Central memory CD8-positive, alpha-beta T cell (primary cell): ENCODE data around the gene FBRS.
"Not testable (repeated sequence)": the region's sequence is repeated elsewhere in the genome, so short reads cannot be mapped to it uniquely, and the experiment has no call there.

ENCODE experiments used
- ATAC-seq: fragments of 150-1000 bp; cut with Tn5 transposase; replicated peaks from 2 replicates; pipeline ENCODE4 v1.10.0; 2022; ENCODE audit warnings: mild to moderate bottlenecking, moderate FRiP score, moderate number of reproducible peaks; ENCODE audit not compliant: poor library complexity, severe bottlenecking; ENCODE audit errors: extremely low read depth
- DNase-seq, 2 donors: peaks; one replicate each; pipeline ENCODE4 v3.0.0; 2021; ENCODE audit warnings: low spot score in 2 of 2
- H3K27ac Mint-ChIP-seq: one replicate; pipeline ENCODE4 v1.8.0; 2022; ENCODE audit warnings: low read depth, mild to moderate bottlenecking, moderate library complexity, mixed read lengths
- H3K27me3 Mint-ChIP-seq: one replicate; pipeline ENCODE4 v1.8.0; 2022; ENCODE audit warnings: mixed read lengths
- H3K36me3 Mint-ChIP-seq: one replicate; pipeline ENCODE4 v1.8.0; 2022; ENCODE audit warnings: mild to moderate bottlenecking, moderate library complexity, mixed read lengths; ENCODE audit not compliant: insufficient read depth
- H3K4me1 Mint-ChIP-seq: one replicate; pipeline ENCODE4 v1.8.0; 2022; ENCODE audit warnings: mixed read lengths
- H3K4me3 Mint-ChIP-seq: one replicate; pipeline ENCODE4 v1.8.0; 2022; ENCODE audit warnings: mild to moderate bottlenecking, moderate library complexity, mixed read lengths
- H3K9me3 Mint-ChIP-seq: one replicate; pipeline ENCODE4 v1.8.0; 2022; ENCODE audit warnings: mixed read lengths

FBRS gene

DNA sequence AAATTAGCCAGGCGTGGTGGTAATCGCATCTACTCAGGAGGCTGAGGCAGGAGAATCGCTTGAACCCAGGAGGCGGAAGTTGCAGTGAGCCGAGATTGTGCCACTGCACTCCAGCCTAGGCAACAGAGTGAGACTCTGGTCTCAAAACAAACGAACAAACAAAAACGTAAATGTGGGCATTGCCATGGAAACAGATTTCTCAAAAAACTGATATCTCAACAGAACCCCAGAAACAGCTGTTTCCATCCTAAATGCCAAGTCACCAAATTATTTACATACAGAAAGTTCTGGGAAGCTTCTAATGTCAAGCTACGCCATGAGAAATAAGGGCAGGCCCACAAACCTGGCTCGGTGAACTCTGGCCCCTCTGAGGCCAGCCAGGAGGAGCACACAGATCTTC is 32.0 kb upstream of the FBRS start:
- no peak for ATAC-seq
- H3K27me3 Mint-ChIP-seq = peaks cover 11% of the 10 kb centered on the region

DNA sequence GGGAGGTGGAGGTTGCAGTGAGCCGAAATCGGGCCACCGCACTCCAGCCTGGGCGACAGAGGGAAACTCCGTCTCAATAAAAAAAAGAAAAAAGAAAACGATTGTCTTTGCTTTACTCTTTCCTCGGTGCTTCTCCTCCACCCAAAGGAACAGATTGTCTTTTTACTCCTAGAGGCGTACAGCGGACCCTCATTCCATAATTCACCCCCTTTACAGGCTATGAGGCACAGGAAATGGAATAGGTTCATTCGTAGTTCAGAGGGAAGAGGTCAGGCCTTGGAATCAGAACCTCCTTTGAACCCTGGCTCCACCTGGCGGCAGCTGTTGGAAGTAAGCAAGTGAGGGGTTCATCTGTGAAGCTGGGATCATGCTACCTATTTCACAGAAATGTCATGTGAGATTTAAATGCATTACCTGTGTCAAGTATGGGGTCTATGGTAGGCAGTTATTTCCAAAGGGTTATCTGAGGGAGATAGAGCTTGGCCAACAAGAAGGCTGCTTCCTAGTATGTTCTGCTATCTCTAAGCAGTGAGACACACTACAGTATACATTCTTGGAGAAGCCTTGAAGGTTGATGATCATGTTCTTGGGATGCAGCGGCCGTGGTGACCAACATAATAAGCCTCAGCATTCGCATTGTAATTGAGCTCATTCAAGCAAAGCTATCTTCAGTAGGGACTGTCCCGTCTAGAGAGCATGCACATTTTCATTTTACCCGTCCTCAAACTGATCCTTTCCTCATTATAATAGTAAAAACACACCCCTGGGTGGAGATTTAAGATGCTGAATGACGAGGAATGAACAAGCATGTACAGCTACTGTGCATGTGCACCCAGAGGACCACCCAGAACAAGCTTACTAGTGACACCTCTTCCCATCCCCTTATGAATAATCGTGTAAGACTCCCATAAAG is 29.3 kb upstream of the FBRS start:
- Mint-ChIP-seq H3K4me1 (peaks cover 7% of the 10 kb centered on the region), H3K27ac (peak overlapping the region; percentile 35), H3K36me3 (peaks cover 3% of the 10 kb centered on the region), H3K27me3 (peaks cover 2% of the 10 kb centered on the region), H3K4me3 (peak overlapping the region; percentile 55), H3K9me3 (no peaks in the 10 kb centered on the region)
- DNase-seq (peak; percentile 69 to 83), ATAC-seq (peak; percentile 70)

More for the DNA sequence above, 32.0 kb upstream of the FBRS start:
- DNase-seq = no peak
- Mint-ChIP-seq H3K9me3 (no peaks in the 10 kb centered on the region), H3K27ac (no peak overlapping the region), H3K4me1 (peaks cover 6% of the 10 kb centered on the region), H3K36me3 (peaks cover 2% of the 10 kb centered on the region), H3K4me3 (no peak overlapping the region)

GRCh38 chr16:30632454-30632853 is 25.8 kb upstream of the FBRS start:
- H3K36me3 Mint-ChIP-seq, ATAC-seq, DNase-seq, H3K27ac Mint-ChIP-seq, H3K4me3 Mint-ChIP-seq, H3K27me3 Mint-ChIP-seq, H3K9me3 Mint-ChIP-seq: not testable (repeated sequence)
- H3K4me1 Mint-ChIP-seq = peaks cover 22% of the 10 kb centered on the region

- DNase-seq = no peak
- Mint-ChIP-seq H3K9me3 (no peaks in the 10 kb centered on the region), H3K4me3 (peak overlapping the region; percentile 75), H3K4me1 (peaks cover 21% of the 10 kb centered on the region), H3K27me3 (no peaks in the 10 kb centered on the region), H3K36me3 (peaks cover 9% of the 10 kb centered on the region), H3K27ac (peak overlapping the region; percentile 96)
- no peak for ATAC-seq
These were observed 24.7 kb upstream of the FBRS start for GRCh38 chr16:30633526-30633925.

GRCh38 chr16:30636599-30636998 is 21.6 kb upstream of the FBRS start:
- no peaks in the 10 kb centered on the region for H3K27me3 Mint-ChIP-seq
- no peak for ATAC-seq
- no peak overlapping the region for H3K27ac Mint-ChIP-seq
- DNase-seq = no peak
- H3K4me1 Mint-ChIP-seq = peaks cover 15% of the 10 kb centered on the region
- H3K4me3 Mint-ChIP-seq = no peak overlapping the region
- no peaks in the 10 kb centered on the region for H3K9me3 Mint-ChIP-seq
- peaks cover 6% of the 10 kb centered on the region for H3K36me3 Mint-ChIP-seq

DNA sequence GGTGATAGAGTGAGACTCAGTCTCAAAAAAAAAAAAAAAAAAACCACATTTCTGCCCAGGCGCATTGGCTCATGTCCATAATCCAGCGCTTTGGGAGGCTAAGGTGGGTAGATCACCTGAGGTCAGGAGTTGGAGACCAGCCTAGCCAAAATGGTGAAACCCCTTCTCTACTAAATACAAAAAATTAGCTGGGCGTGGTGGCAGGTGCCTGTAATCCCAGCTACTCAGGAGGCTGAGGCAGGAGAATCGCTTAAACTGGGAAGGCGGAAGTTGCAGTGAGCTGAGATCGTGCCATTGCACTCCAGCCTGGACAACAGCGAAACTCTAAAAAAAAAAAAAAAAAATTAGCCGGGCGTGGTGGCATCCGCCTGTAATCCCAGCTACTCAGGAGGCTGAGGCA is 21.1 kb upstream of the FBRS start:
- not testable (repeated sequence) for DNase-seq, H3K9me3 Mint-ChIP-seq, H3K36me3 Mint-ChIP-seq, ATAC-seq, H3K27ac Mint-ChIP-seq, H3K27me3 Mint-ChIP-seq, H3K4me3 Mint-ChIP-seq
- H3K4me1 Mint-ChIP-seq = peaks cover 15% of the 10 kb centered on the region

DNA sequence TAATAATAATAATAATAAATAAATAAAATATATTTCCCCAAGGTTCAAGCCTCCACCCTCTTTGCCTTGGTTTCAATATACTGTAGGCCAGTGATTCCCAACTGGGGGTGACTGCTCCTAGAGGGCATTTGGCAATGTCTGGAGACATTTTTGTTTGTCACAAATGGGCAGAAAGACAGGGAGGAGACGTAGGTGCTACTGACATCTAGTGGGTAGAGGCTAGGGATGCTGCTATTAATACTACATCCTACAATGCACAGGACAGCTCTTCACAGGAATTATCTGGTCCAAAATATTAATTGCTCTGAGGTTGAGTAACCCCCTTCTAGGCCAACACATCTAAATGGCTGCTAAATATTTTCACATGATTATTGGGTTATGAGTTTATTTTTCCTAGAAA is 20.3 kb upstream of the FBRS start:
- DNase-seq (no peak), ATAC-seq (no peak)
- H3K27me3 Mint-ChIP-seq = no peaks in the 10 kb centered on the region
- H3K36me3 Mint-ChIP-seq = peaks cover 6% of the 10 kb centered on the region
- H3K27ac Mint-ChIP-seq = no peak overlapping the region
- peaks cover 15% of the 10 kb centered on the region for H3K4me1 Mint-ChIP-seq
- no peaks in the 10 kb centered on the region for H3K9me3 Mint-ChIP-seq
- H3K4me3 Mint-ChIP-seq = no peak overlapping the region

- no peaks in the 10 kb centered on the region for H3K9me3 Mint-ChIP-seq
- ATAC-seq = no peak
- no peak overlapping the region for H3K4me3 Mint-ChIP-seq
- no peaks in the 10 kb centered on the region for H3K27me3 Mint-ChIP-seq
- no peak for DNase-seq
- H3K36me3 Mint-ChIP-seq = no peaks in the 10 kb centered on the region
- H3K27ac Mint-ChIP-seq = no peak overlapping the region
- H3K4me1 Mint-ChIP-seq = no peaks in the 10 kb centered on the region
These were observed 16.8 kb upstream of the FBRS start for GRCh38 chr16:30641378-30641982.

DNA sequence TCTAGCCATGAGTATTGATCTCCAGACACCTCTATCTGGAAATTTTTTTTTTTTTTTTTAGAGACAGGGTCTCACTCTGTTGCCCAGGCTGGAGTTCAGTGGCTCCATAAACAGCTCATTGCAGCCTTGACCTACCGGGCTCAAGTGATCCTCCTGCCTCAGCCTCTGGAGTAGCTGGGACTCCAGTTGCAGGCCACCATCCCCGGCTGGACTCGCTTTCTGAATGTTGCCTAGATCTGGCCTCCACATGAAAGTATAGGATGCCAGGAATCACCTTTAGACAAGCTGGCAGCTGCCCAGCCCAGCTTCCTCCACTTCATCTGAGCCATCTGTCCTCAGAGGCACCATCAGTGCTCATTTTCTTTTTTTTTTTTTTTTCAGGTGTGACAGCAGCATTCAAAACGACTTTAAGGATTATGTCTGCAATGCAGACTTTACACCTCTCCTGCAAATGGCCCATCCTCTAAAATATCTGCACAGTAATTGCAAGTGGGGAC is 13.8 kb upstream of the FBRS start:
- H3K27me3 Mint-ChIP-seq = no peaks in the 10 kb centered on the region
- H3K27ac Mint-ChIP-seq = no peak overlapping the region
- H3K4me1 Mint-ChIP-seq = peaks cover 5% of the 10 kb centered on the region
- no peak for DNase-seq
- no peaks in the 10 kb centered on the region for H3K36me3 Mint-ChIP-seq
- no peaks in the 10 kb centered on the region for H3K9me3 Mint-ChIP-seq
- H3K4me3 Mint-ChIP-seq = no peak overlapping the region
- ATAC-seq = no peak

DNA sequence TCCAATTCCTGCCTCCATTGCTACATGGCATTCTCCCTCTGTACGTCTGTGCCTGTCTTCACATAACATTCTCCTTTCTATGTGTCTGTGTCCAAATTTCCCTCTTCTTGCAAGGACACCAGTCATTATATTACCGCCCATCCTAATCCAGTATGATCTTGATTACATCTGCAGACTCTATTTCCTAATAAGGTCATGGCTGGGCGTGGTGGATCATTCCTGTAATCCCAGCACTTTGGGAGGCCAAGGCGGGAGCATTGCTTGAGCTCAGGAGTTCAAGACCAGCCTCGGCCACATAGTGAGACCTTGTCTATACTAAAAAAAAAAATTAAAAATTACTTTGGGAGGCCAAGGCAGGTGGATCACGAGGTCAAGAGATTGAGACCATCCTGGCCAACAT is 12.5 kb upstream of the FBRS start:
- ATAC-seq (no peak), DNase-seq (no peak)
- Mint-ChIP-seq H3K27me3 (no peaks in the 10 kb centered on the region), H3K27ac (no peak overlapping the region), H3K4me1 (peaks cover 15% of the 10 kb centered on the region), H3K36me3 (peaks cover 8% of the 10 kb centered on the region), H3K4me3 (no peak overlapping the region), H3K9me3 (no peaks in the 10 kb centered on the region)

- peaks cover 26% of the 10 kb centered on the region for H3K4me1 Mint-ChIP-seq
- no peak for DNase-seq
- no peak overlapping the region for H3K27ac Mint-ChIP-seq
- no peaks in the 10 kb centered on the region for H3K9me3 Mint-ChIP-seq
- no peak overlapping the region for H3K4me3 Mint-ChIP-seq
- H3K36me3 Mint-ChIP-seq = peaks cover 13% of the 10 kb centered on the region
- H3K27me3 Mint-ChIP-seq = no peaks in the 10 kb centered on the region
- no peak for ATAC-seq
These were observed 11.0 kb upstream of the FBRS start for GRCh38 chr16:30647274-30647571.

GRCh38 chr16:30649725-30650368 is 8.4 kb upstream of the FBRS start:
- Mint-ChIP-seq H3K36me3 (peaks cover 29% of the 10 kb centered on the region), H3K9me3 (no peaks in the 10 kb centered on the region), H3K4me1 (peaks cover 35% of the 10 kb centered on the region), H3K4me3 (peak overlapping the region; percentile 100), H3K27me3 (no peaks in the 10 kb centered on the region), H3K27ac (peak overlapping the region; percentile 99)
- DNase-seq = no peak
- no peak for ATAC-seq
